Calu3 (cell line): Measurements from ENCODE around the gene COL6A2. TPM values are rescaled to one million over a fixed set of nuclear protein-coding genes. Genes with fewer than 3 reads are reported as not detected.

ENCODE experiments used
- BruUV-seq: library from RNA; stranded (reverse); fragments of 400-500 nt; replicated peaks from 2 replicates; lab custom pipeline; 2021; lab: Mats Ljungman, UMichigan
- CTCF ChIA-PET: fragments of 300-600 bp; sonication (Branson Sonifier 250); formaldehyde crosslinking; loops from one replicate; lab custom pipeline; 2022; ENCODE audit warnings: antibody characterized with exemption; lab: Charles Lee
- DNase-seq: peaks from one replicate; pipeline ENCODE4 v3.0.0; 2022
- H3K27ac Mint-ChIP-seq: one replicate; pipeline ENCODE4 v1.8.0; 2022; ENCODE audit warnings: mixed read lengths; ENCODE audit not compliant: unreplicated experiment
- H3K27me3 Mint-ChIP-seq: one replicate; pipeline ENCODE4 v1.8.0; 2022; ENCODE audit warnings: mixed read lengths; ENCODE audit not compliant: unreplicated experiment
- H3K36me3 Mint-ChIP-seq: one replicate; pipeline ENCODE4 v1.8.0; 2022; ENCODE audit warnings: mild to moderate bottlenecking, moderate library complexity, mixed read lengths; ENCODE audit not compliant: insufficient read depth, unreplicated experiment
- H3K4me1 Mint-ChIP-seq: one replicate; pipeline ENCODE4 v1.8.0; 2022; ENCODE audit warnings: mild to moderate bottlenecking, low read depth, mixed read lengths; ENCODE audit not compliant: unreplicated experiment
- H3K4me3 Mint-ChIP-seq: one replicate; pipeline ENCODE4 v1.8.0; 2022; ENCODE audit warnings: mild to moderate bottlenecking, low read depth, moderate library complexity, mixed read lengths; ENCODE audit not compliant: unreplicated experiment
- H3K9me3 Mint-ChIP-seq: one replicate; pipeline ENCODE4 v1.8.0; 2022; ENCODE audit warnings: low read depth, mixed read lengths; ENCODE audit not compliant: unreplicated experiment
- intact Hi-C: fragments of 100-400 bp; cut with micrococcal nuclease; formaldehyde crosslinking; loops from one replicate; pipeline ENCODE4 v1.10.0; 2022; ENCODE audit not compliant: unreplicated experiment
- total RNA-seq: library from RNA; stranded (reverse); gene quantifications from 2 replicates; pipeline ENCODE4 v1.2.3, GENCODE V29; 2022
- TF ChIP-seq, protein P1 (sequence below): fragments of 200-600 bp; IDR thresholded peaks from one replicate; pipeline ENCODE4 v1.8.0; 2022; ENCODE audit warnings: antibody characterized with exemption; ENCODE audit not compliant: unreplicated experiment

COL6A2 gene
- total RNA-seq, 1 experiment from 2014 or later: 3.4 TPM

DNA sequence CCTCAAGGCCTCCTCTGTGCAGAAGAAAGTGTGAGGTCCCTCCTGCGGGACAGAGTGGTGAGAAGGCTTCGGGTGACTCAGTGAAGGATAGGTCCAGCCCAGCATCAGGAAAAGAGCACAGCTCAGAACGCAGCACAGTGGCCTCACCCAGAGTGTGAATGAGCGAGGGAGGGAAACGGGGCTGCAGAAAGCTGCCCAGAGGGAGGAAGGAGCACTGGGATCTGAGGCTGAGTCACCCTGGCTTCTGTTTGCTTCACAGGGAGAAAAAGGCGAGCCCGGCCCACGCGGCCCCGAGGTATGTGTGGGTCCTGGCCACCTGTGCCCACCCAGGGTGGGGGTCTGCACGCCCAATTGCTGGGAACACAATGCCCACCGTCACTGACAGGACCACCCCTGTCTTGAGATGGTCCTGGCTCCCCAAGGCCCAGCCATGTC is 24.3 kb downstream of the COL6A2 start:
- TF ChIP-seq, protein P1, sequence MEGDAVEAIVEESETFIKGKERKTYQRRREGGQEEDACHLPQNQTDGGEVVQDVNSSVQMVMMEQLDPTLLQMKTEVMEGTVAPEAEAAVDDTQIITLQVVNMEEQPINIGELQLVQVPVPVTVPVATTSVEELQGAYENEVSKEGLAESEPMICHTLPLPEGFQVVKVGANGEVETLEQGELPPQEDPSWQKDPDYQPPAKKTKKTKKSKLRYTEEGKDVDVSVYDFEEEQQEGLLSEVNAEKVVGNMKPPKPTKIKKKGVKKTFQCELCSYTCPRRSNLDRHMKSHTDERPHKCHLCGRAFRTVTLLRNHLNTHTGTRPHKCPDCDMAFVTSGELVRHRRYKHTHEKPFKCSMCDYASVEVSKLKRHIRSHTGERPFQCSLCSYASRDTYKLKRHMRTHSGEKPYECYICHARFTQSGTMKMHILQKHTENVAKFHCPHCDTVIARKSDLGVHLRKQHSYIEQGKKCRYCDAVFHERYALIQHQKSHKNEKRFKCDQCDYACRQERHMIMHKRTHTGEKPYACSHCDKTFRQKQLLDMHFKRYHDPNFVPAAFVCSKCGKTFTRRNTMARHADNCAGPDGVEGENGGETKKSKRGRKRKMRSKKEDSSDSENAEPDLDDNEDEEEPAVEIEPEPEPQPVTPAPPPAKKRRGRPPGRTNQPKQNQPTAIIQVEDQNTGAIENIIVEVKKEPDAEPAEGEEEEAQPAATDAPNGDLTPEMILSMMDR: no peak
- H3K9me3 Mint-ChIP-seq: peaks cover 3% of the 10 kb centered on the region
- intact Hi-C loops: no loop called here
- CTCF ChIA-PET: interaction anchor here (1.6 kb wide), 1 partner anchor 21 kb away, joined by 3 read pairs; no protein-coding TSS in a partner anchor
- H3K4me3 Mint-ChIP-seq: no peak overlapping the region
- no peaks in the 10 kb centered on the region for H3K36me3 Mint-ChIP-seq
- BruUV-seq: no TSS peak
- no peak for DNase-seq
- no peaks in the 10 kb centered on the region for H3K27me3 Mint-ChIP-seq
- H3K4me1 Mint-ChIP-seq: no peaks in the 10 kb centered on the region
- no peak overlapping the region for H3K27ac Mint-ChIP-seq

DNA sequence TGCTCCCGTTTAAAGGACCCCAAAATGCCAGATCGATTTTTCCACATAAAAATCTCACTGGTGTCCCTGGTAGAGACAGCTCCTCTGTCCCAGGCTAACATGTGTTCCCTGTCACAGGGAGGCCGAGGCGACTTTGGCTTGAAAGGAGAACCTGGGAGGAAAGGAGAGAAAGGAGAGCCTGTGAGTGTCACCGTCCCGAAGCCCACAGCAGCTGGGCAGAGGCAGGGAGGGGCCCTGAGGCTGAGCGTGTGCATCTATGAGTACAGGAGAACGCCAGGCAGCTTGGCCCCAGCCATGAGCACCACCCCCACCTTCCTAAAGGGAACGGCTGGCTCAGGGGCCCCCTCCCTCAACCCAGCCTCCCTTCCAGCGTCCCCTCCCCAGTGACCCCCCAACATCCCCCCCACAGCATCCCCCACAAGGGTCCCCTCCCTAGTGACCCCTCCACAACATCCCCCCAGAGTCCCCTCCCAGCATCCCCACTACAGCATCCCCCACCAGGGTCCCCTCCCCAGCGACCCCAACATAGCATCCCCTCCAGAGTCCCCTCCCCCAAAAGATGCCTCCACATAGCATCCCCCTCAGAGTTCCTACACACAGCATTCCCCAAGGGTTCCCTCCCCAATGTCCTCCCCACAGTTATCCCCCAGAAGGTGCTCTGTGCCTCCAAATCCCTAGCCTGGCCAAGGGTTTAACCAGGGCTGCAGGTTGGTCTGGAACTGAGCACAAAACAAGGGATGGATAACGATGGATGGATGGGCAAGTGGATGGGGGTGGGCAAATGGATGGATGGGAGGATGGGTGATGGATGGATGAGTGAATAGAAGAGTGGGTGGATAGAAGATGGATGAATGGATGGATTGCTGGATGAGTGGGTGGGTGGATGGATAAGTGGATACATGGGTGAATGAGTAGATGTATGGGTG is 25.1 kb downstream of the COL6A2 start:
- CTCF ChIA-PET: interaction anchor here (1.6 kb wide), 1 partner anchor 20 kb away, joined by 3 read pairs; no protein-coding TSS in a partner anchor

DNA sequence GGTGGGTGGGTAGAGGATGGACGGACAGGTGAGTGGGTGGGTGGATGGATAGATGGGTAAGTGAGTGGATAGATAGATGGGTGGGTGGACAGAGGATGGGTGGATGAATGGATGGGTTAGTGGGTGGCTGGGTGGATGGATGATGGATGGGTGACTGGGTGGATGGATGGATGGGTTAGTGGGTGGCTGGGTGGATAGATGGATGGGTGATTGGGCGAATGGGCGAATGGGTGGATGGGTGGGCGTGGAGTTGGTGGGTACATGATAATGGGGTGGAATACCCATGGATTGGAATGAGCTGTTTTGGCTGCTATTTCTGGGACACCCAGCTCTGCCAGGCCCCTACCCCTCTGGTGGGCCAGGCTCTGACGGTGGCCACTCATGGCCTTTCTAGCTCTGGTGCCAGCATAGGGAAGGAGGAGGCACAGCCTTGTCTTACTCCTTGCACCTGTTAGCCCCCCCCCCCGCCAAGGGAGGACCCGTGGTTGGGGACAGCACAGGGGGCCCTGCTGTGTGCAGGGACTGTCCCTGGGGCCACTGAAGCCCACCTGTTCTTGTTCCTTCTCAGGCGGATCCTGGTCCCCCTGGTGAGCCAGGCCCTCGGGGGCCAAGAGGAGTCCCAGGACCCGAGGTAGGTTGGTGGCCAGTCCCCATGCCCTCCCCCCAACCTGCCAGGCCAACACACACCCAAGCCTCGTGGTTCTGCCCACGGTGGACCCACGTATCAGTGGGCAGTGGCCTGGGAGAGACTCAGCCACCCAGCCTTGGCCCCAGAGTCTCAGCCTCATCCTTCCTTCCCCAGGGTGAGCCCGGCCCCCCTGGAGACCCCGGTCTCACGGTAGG is 26.4 kb downstream of the COL6A2 start:
- CTCF ChIA-PET: no interaction called here
- DNase-seq: no peak
- TF ChIP-seq, protein P1: no peak
- intact Hi-C loops: no loop called here
- H3K9me3 Mint-ChIP-seq: peaks cover 3% of the 10 kb centered on the region
- no TSS peak for BruUV-seq
- H3K4me3 Mint-ChIP-seq: no peak overlapping the region
- H3K4me1 Mint-ChIP-seq: no peaks in the 10 kb centered on the region
- no peaks in the 10 kb centered on the region for H3K27me3 Mint-ChIP-seq
- no peaks in the 10 kb centered on the region for H3K36me3 Mint-ChIP-seq
- H3K27ac Mint-ChIP-seq: no peak overlapping the region

More for the DNA sequence above, 25.1 kb downstream of the COL6A2 start:
- no TSS peak for BruUV-seq
- H3K4me1 Mint-ChIP-seq: no peaks in the 10 kb centered on the region
- H3K27ac Mint-ChIP-seq: no peak overlapping the region
- intact Hi-C loops: no loop called here
- DNase-seq: no peak
- no peak overlapping the region for H3K4me3 Mint-ChIP-seq
- TF ChIP-seq, protein P1: no peak
- H3K9me3 Mint-ChIP-seq: peaks cover 3% of the 10 kb centered on the region
- no peaks in the 10 kb centered on the region for H3K27me3 Mint-ChIP-seq
- H3K36me3 Mint-ChIP-seq: no peaks in the 10 kb centered on the region
